ENCODE data around the gene MED27.

Gene MED27

GRCh38 chr9:131960311-131960710 is 119.4 kb downstream of the MED27 start:
- TF ChIP-seq CTCF (conservative IDR thresholded peaks at IDR 0.05), result no peak
- no peak for TF ChIP-seq ZFX (IDR thresholded peaks at IDR 0.05)
- no peak overlapping the region for H3K27ac ChIP-seq

- TF ChIP-seq ZFX (IDR thresholded peaks at IDR 0.05), result no peak
- TF ChIP-seq CTCF (conservative IDR thresholded peaks at IDR 0.05), result no peak
- H3K27ac ChIP-seq, result no peak overlapping the region
Measured at GRCh38 chr9:131959887-131960286, 119.8 kb downstream of the MED27 start.

GRCh38 chr9:131959056-131959455 is 120.6 kb downstream of the MED27 start:
- H3K27ac ChIP-seq, result no peak overlapping the region
- no peak for TF ChIP-seq ZFX (IDR thresholded peaks at IDR 0.05)
- no peak for TF ChIP-seq CTCF (conservative IDR thresholded peaks at IDR 0.05)

- no peak overlapping the region for H3K27ac ChIP-seq
- TF ChIP-seq CTCF (conservative IDR thresholded peaks at IDR 0.05) (peak; percentile 77), ZFX (IDR thresholded peaks at IDR 0.05) (no peak)
Measured at GRCh38 chr9:131954299-131954698, 125.4 kb downstream of the MED27 start.

GRCh38 chr9:131951905-131952304 is 127.8 kb downstream of the MED27 start:
- H3K27ac ChIP-seq, result no peak overlapping the region
- TF ChIP-seq CTCF (conservative IDR thresholded peaks at IDR 0.05), result no peak
- no peak for TF ChIP-seq ZFX (IDR thresholded peaks at IDR 0.05)

GRCh38 chr9:131951155-131951554 is 128.5 kb downstream of the MED27 start:
- H3K27ac ChIP-seq, result no peak overlapping the region
- TF ChIP-seq CTCF (conservative IDR thresholded peaks at IDR 0.05) (no peak), ZFX (IDR thresholded peaks at IDR 0.05) (no peak)

- TF ChIP-seq ZFX (IDR thresholded peaks at IDR 0.05) (no peak), CTCF (conservative IDR thresholded peaks at IDR 0.05) (no peak)
- H3K27ac ChIP-seq, result no peak overlapping the region
Measured at GRCh38 chr9:131950487-131950886, 129.2 kb downstream of the MED27 start.

All from C4-2B (cell line).